ENCODE data around the gene KMO.

DNA sequence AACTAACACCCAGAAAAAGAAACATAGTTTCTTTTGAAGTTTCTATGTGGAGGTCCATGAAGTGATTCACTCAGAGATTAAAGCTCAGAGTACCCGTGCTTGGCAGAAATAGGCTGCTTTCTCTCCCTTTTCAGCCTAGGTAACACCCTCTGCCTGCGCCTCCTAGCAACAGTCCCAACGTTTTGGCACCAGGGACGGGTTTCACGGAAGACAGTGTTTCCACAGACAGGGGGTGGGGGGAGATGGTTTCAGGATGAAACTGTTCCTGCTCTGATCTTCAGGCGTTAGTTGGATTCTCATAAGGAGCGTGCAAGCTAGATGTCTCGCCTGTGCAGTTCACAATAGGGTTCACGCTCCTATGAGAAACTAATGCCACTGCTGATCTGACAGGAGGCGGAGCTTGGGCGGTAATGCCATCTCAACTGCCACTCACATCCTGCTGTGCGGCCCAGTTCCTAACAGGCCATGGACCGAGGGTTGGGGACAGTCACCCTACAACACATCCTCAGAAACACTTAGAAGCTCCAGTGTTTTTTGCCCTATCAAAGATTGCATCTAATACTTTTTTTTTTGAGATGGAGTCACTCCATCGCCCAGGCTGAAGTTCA is 54.8 kb downstream of the KMO start:
- no peak for TF ChIP-seq FOSL1 (CRISPR knock-in tag; IDR thresholded peaks at IDR 0.05; ENCODE audit: borderline replicate concordance)
- TF ChIP-seq, protein P1, sequence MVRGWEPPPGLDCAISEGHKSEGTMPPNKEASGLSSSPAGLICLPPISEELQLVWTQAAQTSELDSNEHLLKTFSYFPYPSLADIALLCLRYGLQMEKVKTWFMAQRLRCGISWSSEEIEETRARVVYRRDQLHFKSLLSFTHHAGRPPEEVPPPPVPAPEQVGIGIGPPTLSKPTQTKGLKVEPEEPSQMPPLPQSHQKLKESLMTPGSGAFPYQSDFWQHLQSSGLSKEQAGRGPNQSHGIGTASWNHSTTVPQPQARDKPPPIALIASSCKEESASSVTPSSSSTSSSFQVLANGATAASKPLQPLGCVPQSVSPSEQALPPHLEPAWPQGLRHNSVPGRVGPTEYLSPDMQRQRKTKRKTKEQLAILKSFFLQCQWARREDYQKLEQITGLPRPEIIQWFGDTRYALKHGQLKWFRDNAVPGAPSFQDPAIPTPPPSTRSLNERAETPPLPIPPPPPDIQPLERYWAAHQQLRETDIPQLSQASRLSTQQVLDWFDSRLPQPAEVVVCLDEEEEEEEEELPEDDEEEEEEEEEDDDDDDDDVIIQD (CRISPR knock-in tag; IDR thresholded peaks at IDR 0.05; ENCODE audit: low read depth) = no peak
- TF ChIP-seq U2AF1 (optimal IDR thresholded peaks at IDR 0.05; ENCODE audit: low read depth, low read length) = no peak
- TF ChIP-seq POLR2AphosphoS5 (IDR thresholded peaks at IDR 0.05; ENCODE audit: low read depth, low read length) = no peak
- TF ChIP-seq, protein P2, sequence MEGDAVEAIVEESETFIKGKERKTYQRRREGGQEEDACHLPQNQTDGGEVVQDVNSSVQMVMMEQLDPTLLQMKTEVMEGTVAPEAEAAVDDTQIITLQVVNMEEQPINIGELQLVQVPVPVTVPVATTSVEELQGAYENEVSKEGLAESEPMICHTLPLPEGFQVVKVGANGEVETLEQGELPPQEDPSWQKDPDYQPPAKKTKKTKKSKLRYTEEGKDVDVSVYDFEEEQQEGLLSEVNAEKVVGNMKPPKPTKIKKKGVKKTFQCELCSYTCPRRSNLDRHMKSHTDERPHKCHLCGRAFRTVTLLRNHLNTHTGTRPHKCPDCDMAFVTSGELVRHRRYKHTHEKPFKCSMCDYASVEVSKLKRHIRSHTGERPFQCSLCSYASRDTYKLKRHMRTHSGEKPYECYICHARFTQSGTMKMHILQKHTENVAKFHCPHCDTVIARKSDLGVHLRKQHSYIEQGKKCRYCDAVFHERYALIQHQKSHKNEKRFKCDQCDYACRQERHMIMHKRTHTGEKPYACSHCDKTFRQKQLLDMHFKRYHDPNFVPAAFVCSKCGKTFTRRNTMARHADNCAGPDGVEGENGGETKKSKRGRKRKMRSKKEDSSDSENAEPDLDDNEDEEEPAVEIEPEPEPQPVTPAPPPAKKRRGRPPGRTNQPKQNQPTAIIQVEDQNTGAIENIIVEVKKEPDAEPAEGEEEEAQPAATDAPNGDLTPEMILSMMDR (CRISPR knock-in tag; IDR thresholded peaks at IDR 0.05) = no peak

Data from HepG2 (cell line).